GM19467 (cell line): ENCODE measurements around the gene EXOC2.
"Not testable (repeated sequence)": the region's sequence is repeated elsewhere in the genome, so short reads cannot be mapped to it uniquely, and the experiment has no call there.

Source experiments
- ATAC-seq: cut with Tn5 transposase; IDR thresholded peaks from one replicate; pipeline ENCODE4 v1.9.1; 2021; ENCODE audit warnings: mild to moderate bottlenecking, moderate library complexity; ENCODE audit not compliant: unreplicated experiment

The EXOC2 gene

DNA sequence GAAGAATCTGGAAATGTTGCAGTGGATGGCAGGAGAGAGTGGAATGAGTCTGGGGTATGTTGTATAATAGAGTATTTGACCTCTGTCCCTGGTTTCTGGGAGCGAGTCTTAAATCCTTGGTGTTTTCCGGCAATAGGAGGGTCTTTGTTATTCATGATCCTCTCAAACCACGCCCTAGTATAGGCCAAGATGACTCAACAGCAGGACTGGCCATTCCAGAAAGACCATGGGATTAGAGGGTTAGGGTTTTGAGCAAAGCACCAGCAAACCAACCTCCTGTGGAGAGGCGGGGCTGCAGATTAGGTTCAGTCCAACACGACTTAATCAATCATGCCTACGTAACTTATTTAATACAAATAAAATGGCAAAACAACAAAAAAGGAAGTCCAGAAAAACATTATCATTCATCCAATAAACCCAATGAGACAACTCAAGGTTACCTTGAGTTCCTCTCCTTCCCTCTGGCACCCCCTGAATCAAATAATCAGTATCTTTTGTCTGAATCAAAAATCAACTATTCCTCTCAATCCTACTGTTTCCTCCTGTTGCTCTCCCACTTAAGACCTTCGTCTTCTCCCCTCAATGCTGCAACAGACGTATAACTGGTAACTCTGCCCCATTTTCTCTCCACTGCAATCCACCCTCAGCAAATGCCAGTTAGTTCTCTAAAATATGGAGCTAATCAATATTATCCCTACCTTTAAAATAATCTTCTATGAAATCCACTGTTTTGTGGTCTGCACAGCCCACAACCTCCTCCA is 51.5 kb downstream of the EXOC2 start:
- ATAC-seq = no peak

DNA sequence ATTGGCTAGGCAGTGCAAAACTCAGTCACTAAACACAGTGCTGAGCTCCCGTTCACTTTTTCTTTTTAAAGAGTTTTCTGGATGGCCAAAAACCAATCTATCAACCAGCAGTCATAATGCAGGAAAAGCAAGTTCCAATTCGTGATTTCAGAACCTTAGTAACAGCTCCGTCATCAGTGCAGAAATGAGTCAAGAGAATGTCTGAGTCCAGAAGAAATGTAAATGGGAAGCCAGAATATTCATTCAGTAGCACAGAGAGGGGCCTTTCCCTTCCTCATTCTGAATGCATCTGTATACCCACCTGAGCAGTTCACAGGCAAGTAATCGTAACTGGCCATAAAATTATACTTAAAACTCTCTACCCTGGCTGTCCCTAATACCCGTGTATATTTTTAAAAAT is 56.5 kb downstream of the EXOC2 start:
- no peak for ATAC-seq

DNA sequence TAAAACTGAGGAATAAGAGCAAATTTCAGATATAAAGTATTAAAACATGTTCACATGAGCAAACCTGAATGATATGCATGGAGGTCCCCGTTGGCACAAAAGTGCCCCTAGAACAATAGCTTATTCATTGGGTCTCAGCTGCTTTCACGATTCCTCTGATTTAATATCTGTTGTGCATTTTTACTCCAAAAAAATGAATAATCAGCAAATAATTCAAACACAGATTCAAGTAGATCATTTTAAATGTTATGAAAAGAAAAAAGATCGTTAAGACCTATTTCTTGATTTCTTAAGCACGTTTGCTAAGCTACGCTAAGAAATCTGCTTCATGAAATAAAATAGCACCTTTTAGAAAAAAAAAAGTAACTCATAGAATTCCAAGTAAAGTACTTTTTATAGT is 57.7 kb downstream of the EXOC2 start:
- ATAC-seq = no peak

DNA sequence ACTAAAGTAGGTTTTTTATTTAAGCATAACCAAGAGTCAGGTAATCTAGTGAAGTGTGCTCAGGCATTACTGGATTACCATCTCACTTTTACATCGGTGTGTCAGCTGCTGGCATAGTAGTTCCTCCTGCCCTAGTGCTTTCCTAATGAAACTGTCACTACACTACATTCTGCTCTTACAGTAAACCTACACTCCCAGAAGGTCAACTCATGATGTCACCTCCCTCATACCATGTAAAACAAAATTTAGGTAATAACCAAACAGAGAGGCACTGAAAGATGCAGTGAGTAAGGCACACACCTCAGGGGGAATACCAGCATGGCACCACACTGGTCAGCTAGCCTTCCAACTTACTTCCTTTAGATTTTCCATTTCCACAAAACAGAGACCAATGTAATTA is 59.3 kb downstream of the EXOC2 start:
- no peak for ATAC-seq

DNA sequence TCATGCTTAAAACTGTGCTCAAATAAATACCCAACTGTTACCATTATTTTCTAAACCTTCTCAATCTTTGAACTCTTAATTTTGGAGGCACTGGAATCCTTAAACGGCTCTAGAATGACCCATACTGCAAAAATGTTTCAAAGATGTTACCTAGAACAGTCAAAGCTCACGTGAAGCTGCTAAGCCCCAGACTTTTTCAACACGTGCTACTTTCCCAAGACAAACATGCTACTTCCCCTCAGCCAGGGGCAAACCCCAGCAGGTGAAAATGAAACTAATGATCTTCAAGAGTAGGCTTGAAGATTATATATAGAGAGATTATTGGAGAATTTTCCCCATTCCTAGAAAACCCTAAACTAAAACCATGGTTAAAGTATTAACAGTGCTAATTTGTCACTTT is 64.2 kb downstream of the EXOC2 start:
- no peak for ATAC-seq

DNA sequence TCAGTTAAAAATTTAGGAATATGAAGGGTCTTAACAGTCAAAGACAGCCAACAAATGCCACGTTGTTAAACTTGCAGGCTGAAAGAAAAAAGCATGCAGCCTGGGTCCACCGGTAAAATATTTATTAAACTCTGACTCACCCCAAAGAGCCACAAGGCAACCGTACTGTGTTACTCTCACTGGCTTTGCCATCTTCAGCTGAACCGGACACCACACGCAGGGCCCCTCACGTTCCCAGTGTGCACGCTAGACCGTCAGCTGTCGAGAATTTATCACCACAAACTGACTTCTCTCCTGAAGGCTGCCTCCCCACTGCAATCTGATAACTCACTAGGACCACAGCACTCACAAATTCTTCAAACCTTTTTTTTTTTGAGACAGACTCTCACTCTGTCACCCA is 66.7 kb downstream of the EXOC2 start:
- ATAC-seq = no peak

DNA sequence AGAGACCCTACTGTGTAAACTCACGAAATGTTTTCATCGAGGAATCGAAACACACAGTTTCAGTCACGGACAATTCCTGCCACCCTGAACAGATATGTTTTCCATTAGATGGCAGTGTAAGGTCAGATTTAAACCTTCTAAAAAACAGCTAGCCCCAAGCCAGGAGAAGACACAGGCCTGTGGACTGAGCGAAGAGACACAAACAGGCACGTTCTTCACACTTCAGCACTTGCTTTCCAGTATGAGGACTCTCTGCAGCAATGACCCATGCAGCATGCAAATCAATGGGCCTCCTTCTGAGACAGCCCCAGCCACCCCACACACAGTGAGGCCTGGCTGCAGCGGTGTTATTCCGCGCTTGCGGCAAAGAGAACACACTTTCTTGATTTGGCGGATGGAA is 68.0 kb downstream of the EXOC2 start:
- ATAC-seq = no peak

DNA sequence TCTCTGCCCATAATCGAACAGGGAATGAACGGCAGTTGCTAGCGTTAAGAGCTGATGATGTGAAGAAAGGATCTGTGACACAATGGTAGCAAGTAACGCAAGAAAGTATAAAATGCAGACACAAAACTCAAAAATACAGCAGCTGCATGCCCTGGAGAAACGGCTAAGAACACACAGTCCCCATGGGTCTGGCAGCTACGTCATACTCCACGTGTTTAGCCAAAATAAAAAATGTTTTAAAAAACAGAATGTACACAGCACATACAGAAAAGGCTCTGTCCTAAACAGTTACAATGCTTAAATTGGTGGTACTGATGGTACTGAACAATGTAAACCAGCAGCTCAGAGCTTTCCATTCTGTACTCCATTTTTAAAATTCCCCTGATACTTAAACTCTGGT is 70.5 kb downstream of the EXOC2 start:
- ATAC-seq = no peak

DNA sequence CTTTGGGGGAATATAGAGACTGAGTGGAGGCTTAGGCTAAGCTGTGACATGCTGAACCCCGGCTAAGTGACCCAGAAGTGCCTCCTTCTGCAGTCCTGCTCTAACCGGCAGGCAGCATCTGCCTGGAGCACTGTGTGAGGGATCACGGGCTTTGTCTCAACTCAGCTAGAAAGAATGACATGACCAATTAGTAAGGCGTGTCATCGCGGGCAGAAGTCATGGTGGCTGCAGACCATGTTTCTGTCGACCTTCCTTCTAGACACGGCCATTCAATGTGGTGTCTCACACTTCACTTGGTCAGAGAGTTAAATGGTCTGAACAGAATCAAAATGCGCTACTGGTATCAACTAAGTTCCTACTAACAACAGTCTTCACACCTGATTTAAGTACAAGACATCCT is 71.0 kb downstream of the EXOC2 start:
- no peak for ATAC-seq

DNA sequence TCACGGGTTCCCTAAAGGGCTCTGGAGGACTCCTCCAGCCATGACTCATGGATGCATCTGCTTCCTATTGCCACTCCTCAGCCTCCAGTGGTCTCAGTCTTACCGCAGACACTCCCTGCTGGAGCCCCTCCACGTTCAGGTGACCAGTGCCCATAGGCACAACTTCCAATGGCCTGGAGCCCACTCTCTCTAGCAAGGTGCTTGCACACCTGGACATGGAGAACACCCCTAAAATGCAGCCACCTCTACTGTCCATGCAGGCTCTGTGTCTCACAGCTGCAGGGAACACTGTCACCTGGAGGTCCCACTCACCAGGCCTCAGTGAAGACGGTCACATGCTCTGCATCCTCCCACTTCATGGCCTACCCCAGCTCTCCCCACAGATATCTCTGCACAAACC is 72.0 kb downstream of the EXOC2 start:
- ATAC-seq = no peak

DNA sequence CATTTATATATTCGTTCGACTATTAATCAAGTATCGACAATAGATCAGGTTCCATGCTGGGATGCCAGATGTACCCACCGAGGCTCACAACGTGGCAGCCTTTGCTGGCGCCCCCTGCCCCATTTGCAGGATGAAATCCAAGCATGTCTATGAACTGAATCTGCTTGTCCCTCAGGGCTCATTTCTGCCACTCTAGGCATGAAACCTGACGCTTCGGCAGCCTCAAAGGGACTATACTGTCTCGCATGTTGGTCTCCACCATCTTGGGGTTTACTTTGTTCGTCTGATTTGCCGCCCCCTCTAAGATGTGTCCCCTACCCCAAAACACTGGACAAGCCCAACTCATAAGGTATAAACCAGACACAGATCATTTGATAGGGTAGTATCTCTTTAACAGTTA is 72.8 kb downstream of the EXOC2 start:
- no peak for ATAC-seq

DNA sequence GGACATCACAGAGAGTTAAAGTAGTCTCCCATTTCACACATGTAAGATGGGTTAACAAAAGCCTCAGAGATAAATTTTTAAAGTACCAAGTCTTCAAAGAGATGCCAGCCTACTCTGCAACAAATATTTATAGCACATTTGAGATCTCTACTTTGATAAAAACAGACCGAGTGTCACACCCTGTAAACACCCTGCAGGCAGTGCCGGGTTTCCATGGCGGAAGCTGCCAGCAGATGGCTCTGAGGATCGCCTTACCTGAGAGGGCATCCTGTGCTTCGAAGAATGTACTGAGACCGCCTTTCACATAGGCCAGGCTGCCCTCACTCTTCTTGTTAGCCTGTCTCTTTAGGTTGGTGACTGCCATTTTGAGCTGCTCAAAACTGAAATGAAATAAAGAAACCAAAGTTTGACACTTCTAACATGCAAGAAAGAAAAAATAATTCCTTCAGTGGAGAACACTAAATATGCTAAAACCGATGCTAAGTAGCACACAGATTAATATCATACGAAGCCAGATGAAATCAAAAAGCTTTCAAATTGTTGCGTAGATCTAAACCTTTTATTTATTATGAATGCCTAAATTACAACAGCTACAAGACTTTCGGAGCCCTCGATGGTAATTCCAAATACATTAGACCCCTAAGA is 75.4 kb downstream of the EXOC2 start:
- ATAC-seq = no peak

DNA sequence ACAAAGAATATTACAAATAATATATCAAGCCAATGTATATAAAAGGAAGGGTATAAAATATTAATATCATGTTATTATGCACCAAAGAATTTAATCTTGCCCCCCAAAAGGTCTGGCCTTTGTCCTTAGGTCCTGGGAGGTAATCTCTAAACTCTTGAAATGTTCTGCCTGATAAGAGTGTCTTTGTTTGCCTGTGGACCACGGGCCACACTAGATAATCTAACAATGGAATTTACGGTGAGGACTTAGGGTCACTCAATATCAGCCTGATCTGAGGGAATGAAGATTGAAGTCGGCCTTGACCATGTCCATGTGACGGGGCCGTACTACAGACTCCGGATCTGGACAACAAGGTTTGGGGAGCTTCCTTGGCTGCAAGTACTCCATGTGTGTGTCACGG is 79.0 kb downstream of the EXOC2 start:
- no peak for ATAC-seq

DNA sequence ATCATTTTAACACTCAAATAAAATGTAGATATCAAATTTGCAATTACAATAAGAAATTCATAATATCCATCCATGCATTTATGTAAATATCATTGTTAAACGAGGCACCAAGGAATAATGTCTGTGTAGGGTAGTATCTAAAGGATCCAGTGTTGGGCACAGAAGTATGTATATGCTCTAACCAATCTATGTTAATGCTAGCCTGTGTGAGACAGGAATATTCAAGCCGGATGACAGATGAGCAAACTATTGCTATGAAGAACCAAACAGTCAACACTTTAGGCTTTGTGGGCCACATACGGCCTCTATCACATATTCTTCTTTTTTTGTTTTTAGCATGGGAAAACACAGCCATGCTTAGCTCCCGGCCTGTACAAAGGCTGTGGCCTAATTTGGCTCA is 81.0 kb downstream of the EXOC2 start:
- no peak for ATAC-seq

DNA sequence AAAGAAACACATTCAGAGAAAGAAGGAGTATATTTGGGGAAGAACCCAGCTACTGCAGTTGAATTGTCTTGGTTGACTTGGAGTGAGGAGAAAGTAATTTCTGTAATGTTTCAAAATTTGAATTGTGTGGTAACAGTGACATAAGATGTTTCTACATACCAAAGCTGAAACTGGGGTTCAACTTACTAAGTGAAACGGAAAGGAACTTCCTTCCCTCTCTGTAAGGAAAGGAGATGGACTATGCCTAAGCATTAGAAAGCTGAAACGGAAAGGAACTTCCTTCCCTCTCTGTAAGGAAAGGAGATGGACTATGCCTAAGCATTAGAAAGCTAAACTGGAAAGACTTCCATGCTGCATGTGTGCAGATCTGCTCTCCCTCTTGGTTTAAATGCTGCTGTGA is 82.1 kb downstream of the EXOC2 start:
- no peak for ATAC-seq

DNA sequence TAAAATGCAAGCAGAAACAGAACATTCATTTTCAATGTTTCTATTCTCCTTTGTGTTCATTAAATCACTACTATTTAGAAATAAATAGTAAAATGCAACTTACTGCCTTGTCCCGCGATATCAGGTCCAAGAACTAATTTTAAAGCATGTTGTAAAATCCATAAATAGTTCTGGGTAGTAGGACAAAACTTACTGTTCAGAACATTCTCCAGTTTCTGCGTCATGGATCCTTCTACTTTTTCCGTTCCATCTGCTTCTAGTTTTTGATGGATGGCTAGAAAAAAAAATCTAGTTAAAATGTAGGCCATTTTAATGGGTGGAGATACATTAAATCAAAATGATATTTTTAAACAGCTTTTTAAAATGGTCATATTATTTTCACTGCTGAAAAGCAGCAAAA is 83.0 kb downstream of the EXOC2 start:
- ATAC-seq = no peak

DNA sequence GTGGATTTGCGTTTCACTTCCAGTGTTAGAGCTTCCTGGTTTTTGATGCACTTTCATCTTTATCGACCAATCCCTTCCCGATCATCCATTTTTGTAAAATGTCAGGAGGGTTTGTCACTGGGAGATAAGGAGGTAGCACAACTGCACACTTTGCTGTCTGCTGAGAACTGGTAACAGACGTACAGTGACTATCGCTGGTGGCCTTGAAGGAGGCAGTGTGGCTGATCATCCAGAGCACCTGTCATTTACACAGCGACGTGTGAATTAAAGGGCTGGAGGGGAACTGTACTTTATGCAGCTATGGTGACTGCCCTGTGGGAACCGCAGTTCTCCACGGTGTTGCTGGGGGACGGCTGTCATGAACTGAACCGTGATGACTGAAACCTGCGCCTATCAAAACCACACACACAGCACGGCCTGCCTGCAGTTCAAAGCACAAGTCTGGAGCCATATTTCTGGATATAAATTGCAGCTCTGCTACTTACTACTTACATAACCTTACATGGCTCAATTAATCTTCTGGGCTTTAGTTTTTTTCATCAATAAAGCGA is 86.0 kb downstream of the EXOC2 start:
- no peak for ATAC-seq

DNA sequence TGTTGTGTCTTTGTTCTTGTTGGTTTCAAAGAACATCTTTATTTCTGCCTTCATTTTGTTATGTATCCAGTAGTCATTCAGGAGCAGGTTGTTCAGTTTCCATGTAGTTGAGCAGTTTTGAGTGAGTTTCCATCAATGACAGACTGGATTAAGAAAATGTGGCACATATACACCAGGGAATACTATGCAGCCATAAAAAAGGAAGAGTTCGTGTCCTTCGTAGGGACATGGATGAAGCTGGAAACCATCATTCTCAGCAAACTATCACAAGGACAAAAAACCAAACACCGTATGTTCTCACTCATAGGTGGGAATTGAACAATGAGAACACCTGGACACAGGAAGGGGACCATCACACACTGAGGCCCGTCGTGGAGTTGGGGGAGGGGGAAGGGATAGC is 87.0 kb downstream of the EXOC2 start:
- not testable (repeated sequence) for ATAC-seq

DNA sequence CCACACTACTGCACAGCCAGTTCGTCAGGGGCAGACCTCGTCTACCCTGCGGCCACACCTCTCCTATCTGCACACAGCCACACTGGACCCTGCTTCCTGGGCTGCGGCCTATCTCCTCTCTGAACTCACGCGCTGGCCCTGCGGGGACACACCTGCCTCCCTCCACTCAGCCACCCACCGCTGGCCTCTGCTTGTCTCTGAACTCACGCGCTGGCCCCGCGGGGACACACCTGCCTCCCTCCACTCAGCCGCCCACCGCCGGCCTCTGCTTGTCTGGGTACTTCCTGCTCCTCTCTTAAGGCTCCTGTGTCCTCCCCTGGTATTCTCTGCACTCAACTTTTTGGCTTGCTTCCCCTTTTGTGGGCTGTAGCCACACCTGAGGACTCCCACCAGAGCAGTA is 88.4 kb downstream of the EXOC2 start:
- no peak for ATAC-seq

DNA sequence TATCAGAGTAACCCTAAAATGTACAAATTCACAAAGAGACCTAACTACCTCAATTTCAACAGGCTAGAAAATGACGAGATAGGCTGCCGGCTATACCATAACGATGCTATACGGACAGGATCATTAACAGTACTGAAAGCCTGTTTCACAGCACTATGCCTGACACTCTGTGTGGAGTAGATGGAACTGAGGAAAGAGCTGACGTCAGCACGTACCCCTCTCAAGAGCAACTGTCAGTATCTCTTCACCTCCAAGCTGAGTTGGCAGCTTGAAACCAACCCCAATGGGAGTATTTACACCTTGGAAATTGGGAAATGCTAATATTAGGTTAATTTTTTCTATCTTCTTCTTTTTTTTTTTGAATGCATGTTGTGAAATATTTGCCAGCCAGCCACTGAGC is 89.7 kb downstream of the EXOC2 start:
- no peak for ATAC-seq

DNA sequence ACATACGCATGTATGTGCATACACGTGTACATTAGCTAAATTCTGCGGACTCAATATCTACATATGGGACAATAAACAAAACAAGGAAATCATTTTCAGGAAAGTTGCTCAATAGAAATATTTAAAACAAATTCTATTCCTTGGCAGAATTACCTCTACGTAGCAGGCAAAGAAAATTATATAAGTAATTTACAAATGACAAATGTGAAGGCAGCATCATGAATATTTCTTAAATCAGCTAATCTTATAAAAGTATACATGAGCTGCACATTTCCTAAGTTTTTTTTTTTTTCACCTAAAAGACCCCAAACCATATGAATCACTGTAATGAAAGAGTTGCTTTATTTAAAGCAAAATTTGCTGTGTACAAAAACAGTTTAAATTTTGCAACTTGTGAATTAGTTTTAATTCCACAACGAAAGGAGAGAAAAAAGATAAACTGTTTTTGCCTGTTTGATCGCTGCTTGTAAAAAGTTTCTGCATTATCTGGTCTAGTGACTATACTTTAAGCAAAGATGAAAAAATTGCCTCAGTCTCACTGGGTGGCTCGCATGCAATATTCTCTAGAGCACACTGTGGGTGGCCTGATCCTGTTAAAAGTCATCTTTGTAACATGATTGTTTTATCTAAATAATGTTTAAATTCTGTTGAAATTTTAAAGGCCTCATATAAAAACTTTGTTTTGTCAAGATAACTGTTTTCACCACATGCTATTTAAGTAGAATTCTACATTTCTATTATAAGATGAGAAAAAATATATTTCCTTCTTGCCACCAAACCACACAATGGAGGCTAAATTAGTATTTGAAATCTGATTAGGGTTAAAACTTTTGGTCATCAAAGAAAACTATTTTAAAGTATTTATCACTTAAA is 93.1 kb downstream of the EXOC2 start:
- ATAC-seq = no peak

DNA sequence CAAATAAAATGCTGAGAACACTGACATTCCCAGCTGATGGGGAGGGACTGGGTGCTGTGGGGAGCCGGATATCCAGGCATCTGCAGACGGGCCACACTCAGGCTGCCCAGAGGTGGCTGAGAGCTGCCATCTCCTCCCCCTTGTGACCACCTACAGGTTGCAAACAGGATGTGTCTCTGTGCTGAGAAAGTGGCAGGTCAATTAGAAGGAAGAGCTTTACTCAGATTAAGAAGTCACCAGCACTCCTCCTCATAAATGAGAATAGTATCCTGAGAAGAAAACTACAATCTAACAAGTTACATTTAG is 99.1 kb downstream of the EXOC2 start:
- ATAC-seq = no peak
